ENCODE results near the gene CSTF2T. TPM values are rescaled to one million over a fixed set of nuclear protein-coding genes. Genes with fewer than 3 reads are reported as not detected.

CSTF2T gene
- total and polyA plus RNA-seq, 2 of the 13 experiments (the other 11 are each of a cell fraction or from before 2014, with no cell fraction given), result 1.4 to 7.2 TPM

GRCh38 chr10:51699475-51700227 lies at the start of gene CSTF2T (continued):
- TF ChIP-seq, protein P1, sequence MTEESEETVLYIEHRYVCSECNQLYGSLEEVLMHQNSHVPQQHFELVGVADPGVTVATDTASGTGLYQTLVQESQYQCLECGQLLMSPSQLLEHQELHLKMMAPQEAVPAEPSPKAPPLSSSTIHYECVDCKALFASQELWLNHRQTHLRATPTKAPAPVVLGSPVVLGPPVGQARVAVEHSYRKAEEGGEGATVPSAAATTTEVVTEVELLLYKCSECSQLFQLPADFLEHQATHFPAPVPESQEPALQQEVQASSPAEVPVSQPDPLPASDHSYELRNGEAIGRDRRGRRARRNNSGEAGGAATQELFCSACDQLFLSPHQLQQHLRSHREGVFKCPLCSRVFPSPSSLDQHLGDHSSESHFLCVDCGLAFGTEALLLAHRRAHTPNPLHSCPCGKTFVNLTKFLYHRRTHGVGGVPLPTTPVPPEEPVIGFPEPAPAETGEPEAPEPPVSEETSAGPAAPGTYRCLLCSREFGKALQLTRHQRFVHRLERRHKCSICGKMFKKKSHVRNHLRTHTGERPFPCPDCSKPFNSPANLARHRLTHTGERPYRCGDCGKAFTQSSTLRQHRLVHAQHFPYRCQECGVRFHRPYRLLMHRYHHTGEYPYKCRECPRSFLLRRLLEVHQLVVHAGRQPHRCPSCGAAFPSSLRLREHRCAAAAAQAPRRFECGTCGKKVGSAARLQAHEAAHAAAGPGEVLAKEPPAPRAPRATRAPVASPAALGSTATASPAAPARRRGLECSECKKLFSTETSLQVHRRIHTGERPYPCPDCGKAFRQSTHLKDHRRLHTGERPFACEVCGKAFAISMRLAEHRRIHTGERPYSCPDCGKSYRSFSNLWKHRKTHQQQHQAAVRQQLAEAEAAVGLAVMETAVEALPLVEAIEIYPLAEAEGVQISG (CRISPR knock-in tag; IDR thresholded peaks at IDR 0.05), result peak; percentile 77
- no peak for TF ChIP-seq DNMT1 (CRISPR knock-in tag; IDR thresholded peaks at IDR 0.05)
- no peak for TF ChIP-seq ZNF343 (CRISPR knock-in tag; IDR thresholded peaks at IDR 0.05)
- no peak for TF ChIP-seq ZNF276 (CRISPR knock-in tag; IDR thresholded peaks at IDR 0.05; ENCODE audit: low read depth)
- TF ChIP-seq, protein P2, sequence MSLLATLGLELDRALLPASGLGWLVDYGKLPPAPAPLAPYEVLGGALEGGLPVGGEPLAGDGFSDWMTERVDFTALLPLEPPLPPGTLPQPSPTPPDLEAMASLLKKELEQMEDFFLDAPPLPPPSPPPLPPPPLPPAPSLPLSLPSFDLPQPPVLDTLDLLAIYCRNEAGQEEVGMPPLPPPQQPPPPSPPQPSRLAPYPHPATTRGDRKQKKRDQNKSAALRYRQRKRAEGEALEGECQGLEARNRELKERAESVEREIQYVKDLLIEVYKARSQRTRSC (CRISPR knock-in tag; IDR thresholded peaks at IDR 0.05; ENCODE audit: low read depth), result no peak
- peak; percentile 34 for TF ChIP-seq CCAR2 (optimal IDR thresholded peaks at IDR 0.05; ENCODE audit: low read depth, low read length)
- no peak for TF ChIP-seq IRF9 (CRISPR knock-in tag; IDR thresholded peaks at IDR 0.05; ENCODE audit: borderline replicate concordance)
- peak; percentile 77 for TF ChIP-seq MAX (IDR thresholded peaks at IDR 0.05)
- TF ChIP-seq, protein P3, sequence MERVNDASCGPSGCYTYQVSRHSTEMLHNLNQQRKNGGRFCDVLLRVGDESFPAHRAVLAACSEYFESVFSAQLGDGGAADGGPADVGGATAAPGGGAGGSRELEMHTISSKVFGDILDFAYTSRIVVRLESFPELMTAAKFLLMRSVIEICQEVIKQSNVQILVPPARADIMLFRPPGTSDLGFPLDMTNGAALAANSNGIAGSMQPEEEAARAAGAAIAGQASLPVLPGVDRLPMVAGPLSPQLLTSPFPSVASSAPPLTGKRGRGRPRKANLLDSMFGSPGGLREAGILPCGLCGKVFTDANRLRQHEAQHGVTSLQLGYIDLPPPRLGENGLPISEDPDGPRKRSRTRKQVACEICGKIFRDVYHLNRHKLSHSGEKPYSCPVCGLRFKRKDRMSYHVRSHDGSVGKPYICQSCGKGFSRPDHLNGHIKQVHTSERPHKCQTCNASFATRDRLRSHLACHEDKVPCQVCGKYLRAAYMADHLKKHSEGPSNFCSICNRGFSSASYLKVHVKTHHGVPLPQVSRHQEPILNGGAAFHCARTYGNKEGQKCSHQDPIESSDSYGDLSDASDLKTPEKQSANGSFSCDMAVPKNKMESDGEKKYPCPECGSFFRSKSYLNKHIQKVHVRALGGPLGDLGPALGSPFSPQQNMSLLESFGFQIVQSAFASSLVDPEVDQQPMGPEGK (CRISPR knock-in tag; IDR thresholded peaks at IDR 0.05), result no peak
- no peak for TF ChIP-seq NCOA1 (CRISPR knock-in tag; IDR thresholded peaks at IDR 0.05)
- TF ChIP-seq FIP1L1 (IDR thresholded peaks at IDR 0.05; ENCODE audit: borderline replicate concordance, insufficient read depth, low read depth, low read length), result no peak
- no peak for TF ChIP-seq PTBP1 (IDR thresholded peaks at IDR 0.05; ENCODE audit: low read depth, low read length, poor library complexity, severe bottlenecking)
- TF ChIP-seq BRF2 (CRISPR knock-in tag; IDR thresholded peaks at IDR 0.05), result no peak
- TF ChIP-seq ZNF773 (CRISPR knock-in tag; IDR thresholded peaks at IDR 0.05; ENCODE audit: borderline replicate concordance), result no peak
- TF ChIP-seq ZNF597 (CRISPR knock-in tag; IDR thresholded peaks at IDR 0.05), result no peak
- TF ChIP-seq ZNF350 (CRISPR knock-in tag; IDR thresholded peaks at IDR 0.05; ENCODE audit: borderline replicate concordance, low read depth), result no peak
- no peak for TF ChIP-seq MTF1 (CRISPR knock-in tag; IDR thresholded peaks at IDR 0.05)
